Fibroblast of mammary gland (primary cell): ENCODE measurements around the gene CDKN2B-AS1.

Experiments
- DNase-seq: peaks from one replicate; pipeline ENCODE4 v3.0.0-alpha.2; 2010; ENCODE audit warnings: low read depth
- H3K4me3 ChIP-seq: 2 replicates; pipeline ENCODE4 v1.5.1; 2011; ENCODE audit warnings: low read depth, mild to moderate bottlenecking, low read length, moderate library complexity; ENCODE audit not compliant: control insufficient read depth
- TF ChIP-seq, protein P1 (sequence below): conservative IDR thresholded peaks from 2 replicates; pipeline ENCODE4 v1.5.1; 2011; ENCODE audit warnings: low read depth, low read length, inconsistent platforms; ENCODE audit not compliant: control insufficient read depth, insufficient read depth

CDKN2B-AS1 gene

DNA sequence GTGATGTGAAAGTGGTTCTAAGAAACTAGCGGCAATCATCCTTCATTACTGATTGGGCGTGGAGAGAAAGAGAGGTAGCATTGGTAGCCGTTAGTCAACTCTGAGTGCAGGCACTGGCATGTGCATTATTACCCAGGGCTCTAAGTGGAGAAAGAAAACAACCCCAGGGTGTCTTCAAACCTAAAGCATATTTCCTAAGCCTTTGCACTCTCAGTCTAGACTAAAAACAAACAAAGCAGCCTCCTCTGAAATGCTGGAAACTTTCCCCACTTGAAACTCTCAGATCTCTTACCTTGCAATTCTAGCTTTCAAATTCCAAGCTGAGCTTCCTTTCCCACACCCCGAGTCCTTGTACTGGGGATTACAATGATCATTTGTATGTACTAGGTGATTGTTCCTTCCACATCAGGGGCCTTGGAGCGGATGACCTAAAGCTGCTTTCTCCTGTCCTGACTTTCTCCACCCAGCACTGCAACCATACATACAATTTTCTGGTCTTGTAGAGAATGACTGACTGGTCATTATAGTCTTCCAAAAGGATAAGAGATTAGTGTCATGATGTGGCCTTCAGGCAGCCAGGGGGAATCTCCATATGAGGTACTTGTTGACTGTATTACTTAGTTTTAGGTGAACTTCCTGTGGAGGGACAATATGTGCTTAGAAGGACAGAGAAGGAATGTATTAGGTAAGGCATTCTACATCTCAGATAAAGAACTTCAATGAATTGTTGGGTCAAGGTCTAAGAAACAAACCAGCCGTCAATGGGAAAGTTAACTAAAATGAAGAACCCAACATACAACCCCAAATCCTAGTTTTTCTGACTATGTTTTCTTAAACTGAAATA lies 112.8 kb downstream of the CDKN2B-AS1 start:
- H3K4me3 ChIP-seq: no peak overlapping the region
- TF ChIP-seq, protein P1, sequence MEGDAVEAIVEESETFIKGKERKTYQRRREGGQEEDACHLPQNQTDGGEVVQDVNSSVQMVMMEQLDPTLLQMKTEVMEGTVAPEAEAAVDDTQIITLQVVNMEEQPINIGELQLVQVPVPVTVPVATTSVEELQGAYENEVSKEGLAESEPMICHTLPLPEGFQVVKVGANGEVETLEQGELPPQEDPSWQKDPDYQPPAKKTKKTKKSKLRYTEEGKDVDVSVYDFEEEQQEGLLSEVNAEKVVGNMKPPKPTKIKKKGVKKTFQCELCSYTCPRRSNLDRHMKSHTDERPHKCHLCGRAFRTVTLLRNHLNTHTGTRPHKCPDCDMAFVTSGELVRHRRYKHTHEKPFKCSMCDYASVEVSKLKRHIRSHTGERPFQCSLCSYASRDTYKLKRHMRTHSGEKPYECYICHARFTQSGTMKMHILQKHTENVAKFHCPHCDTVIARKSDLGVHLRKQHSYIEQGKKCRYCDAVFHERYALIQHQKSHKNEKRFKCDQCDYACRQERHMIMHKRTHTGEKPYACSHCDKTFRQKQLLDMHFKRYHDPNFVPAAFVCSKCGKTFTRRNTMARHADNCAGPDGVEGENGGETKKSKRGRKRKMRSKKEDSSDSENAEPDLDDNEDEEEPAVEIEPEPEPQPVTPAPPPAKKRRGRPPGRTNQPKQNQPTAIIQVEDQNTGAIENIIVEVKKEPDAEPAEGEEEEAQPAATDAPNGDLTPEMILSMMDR: no peak
- DNase-seq: no peak

DNA sequence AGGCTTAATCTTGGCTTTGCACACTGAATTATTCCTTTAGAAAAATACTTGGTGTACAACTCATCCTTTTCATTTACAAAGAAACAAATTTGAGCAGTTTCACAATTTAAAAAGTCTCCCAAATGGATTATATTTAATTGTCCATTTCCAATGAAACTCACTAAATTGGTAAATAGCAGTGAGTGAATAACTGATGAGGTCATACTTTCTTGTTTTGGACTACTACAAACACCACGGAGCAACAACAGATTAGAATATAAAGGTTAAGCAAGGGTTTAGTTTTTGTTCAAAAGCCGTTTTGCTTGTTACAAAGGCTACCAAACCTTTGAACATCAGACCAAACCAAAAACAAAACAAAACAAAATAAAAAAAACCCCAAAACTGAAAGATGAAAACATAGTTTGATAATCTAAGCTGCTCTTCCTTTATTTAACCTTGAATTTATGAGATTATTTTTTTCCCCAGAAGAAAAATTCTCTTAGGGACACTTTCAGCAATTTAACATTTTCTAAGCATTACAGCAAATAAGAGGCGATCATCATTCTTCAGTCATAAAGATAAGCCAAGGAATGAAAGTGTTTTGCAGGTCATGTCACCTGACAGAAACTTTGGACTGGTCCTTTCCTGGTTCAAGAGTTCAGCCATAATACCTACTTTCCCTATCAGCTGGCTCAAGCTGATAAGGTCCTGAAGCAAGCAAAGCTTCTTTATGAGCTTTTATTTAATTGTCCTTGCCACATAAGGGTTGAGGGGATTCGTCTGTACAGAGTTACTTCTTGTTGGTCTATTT lies 114.2 kb downstream of the CDKN2B-AS1 start:
- DNase-seq: peak; percentile 42
- TF ChIP-seq, protein P1: no peak
- H3K4me3 ChIP-seq: no peak overlapping the region

DNA sequence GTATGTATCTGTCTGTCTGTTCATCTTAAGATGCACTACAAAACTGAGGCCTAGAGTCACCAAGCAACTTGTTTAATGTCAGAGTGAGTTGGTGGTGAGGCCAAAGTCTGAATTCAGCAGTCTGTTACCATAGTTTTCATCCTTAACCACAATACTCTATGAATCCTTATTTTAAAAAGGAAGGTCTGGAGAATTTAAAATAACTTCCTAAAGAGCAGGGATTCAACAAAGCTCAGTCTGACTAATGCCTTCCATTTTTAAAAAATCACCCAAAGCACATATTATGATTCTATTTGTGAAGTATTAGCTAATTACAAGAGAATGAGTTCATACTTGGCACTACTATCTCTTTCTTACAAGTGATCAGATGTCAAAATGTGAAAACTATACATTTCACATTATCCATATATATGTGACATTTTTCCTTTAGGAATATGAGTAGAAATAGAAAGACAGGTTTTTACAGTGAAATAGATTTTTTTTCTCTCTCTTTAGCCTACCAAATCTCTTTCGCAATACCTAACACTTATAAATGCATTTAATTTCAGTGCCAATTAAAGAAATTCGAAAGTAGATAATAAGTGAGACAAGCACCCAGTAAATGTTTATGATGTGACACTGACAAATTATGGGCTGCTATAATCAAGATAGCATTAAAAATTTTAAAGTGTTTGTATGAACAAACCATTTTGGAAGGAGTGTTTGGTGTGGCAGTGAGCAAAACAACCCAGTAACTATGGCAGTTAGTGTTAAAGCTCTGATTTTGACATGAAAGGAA lies 116.8 kb downstream of the CDKN2B-AS1 start:
- no peak overlapping the region for H3K4me3 ChIP-seq
- DNase-seq: peak; percentile 34
- TF ChIP-seq, protein P1: no peak

DNA sequence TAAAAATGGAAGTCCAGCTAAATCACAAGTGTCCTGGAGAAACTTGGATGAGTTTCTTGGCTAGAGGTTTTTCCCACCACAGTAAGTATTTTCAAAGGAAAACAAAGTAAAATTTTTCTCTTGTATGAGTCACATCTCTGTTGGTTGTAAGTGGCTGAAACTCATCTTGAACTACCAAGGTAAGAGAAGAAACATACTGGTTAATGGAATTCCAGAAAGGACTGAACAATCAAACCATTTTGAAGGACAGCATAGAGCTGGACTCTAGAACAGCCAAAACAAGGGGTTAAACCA lies 117.3 kb downstream of the CDKN2B-AS1 start:
- no peak overlapping the region for H3K4me3 ChIP-seq
- TF ChIP-seq, protein P1: no peak
- DNase-seq: peak; percentile 81

DNA sequence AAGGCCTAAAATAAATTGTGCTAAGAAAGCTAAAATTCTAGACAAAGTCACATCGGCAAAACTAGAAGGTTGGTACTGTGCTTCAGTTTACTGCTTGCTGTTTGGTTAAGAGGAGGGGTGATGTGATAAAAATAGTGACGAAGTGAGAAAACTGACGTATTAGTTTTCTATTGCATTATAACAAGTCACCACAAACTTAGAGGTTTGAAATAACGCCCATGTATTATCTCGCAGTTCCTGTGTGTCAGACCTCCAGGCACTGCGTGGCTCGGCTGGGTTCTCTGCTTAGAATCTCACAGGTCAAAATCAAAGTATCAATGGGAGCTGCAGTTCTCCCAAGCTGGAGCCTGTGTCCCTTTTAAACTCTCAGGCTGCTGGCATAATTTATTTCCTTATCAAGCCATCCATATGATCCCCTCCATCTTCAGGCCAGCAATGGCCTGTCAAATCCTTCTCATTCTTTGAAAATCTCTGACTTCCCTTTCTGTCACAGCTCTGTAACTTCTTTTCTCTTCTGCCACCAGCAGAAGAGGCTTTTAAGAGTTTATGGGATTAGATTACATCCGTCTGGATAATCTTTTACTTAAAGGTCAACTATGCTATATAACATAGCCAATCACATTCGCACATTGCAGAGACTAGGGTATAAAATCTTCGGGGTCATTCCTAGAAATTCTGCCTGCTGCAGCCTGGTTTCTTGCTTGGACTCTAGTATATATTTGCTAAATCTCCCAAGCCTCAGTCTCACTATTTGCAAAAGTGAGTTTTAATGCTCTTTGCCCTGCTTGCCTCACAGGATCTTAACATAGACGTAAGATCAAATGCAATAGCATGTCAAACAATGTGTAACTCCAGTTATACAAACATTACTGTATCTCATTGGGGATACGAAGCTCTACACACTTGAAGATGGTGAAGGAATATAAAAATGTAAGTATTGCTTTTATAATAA lies 118.6 kb downstream of the CDKN2B-AS1 start:
- TF ChIP-seq, protein P1: no peak
- no peak overlapping the region for H3K4me3 ChIP-seq
- no peak for DNase-seq
